Transverse colon (tissue), 4 donors: ENCODE data around the gene FAM174C.

Source experiments
- CTCF ChIP-seq, 5 experiments: fragments of 200-600 bp in 3 of 5; fragments of 450-650 bp in 2 of 5; sonication (generic) in 3 of 5; IDR thresholded peaks; 1 replicate in 2 of 5; 2 replicates in 3 of 5; pipeline ENCODE4 v1.5.1; 2016 to 2017; ENCODE audit warnings: antibody characterized with exemption in 5 of 5, inconsistent platforms in 3 of 5, mild to moderate bottlenecking in 2 of 5, moderate library complexity in 1 of 5
- EP300 ChIP-seq: sonication (generic); formaldehyde crosslinking; IDR thresholded peaks from one replicate; pipeline ENCODE4 v1.6.1; 2017; ENCODE audit warnings: antibody characterized with exemption, low read depth
- POLR2A ChIP-seq: fragments of 450-650 bp; IDR thresholded peaks from one replicate; pipeline ENCODE4 v1.6.1; 2016; ENCODE audit warnings: antibody characterized with exemption, mild to moderate bottlenecking, moderate library complexity
- POLR2AphosphoS5 ChIP-seq, 3 donors: sonication (generic); formaldehyde crosslinking; IDR thresholded peaks; one replicate each; pipeline ENCODE4 v1.6.1; 2016; ENCODE audit warnings: antibody characterized with exemption in 3 of 3

GRCh38 chr19:1232652-1233072, 42.7 kb upstream of the FAM174C start:
- TF ChIP-seq CTCF (IDR thresholded peaks at IDR 0.05) (no peak), POLR2A (no peak), EP300 (no peak), POLR2AphosphoS5 (IDR thresholded peaks at IDR 0.05) (no peak)
